K562 (cell line): ENCODE results near the gene TMEM266. TPM values are rescaled to one million over a fixed set of nuclear protein-coding genes. Genes with fewer than 3 reads are reported as not detected.

ENCODE experiments used
- ATAC-seq: fragments of 200-7000 bp; cut with Tn5 transposase; 3 replicates; pipeline ENCODE4 v1.9.1; 2020; ENCODE audit warnings: moderate library complexity
- BruUV-seq: library from RNA; stranded (reverse); fragments of 400-500 nt; replicated peaks from 2 replicates; lab custom pipeline; 2021; lab: Mats Ljungman, UMichigan
- CTCF ChIA-PET: fragments of 300-600 bp; formaldehyde crosslinking; extraction: SDS; loops from one replicate; lab custom pipeline; 2021; ENCODE audit warnings: low intra/inter-chr PET ratio; lab: Yijun Ruan, JAX
- POLR2A ChIA-PET: fragments of 300-600, 350-650 bp; sonication (Branson Sonifier 250); formaldehyde crosslinking; extraction: SDS; loops from one replicate; lab custom pipeline; 2021; ENCODE audit warnings: antibody characterized with exemption, inconsistent platforms; lab: Yijun Ruan, JAX
- DNase-seq, 4 experiments: peaks; one replicate each; pipeline versions ENCODE4 v3.0.0 to v3.0.0-alpha.2; 2011 to 2018; ENCODE audit warnings: low spot score in 3 of 4, mixed read lengths in 3 of 4; ENCODE audit errors: extremely low read depth in 1 of 4
- FAIRE-seq: peaks from 2 replicates; lab custom pipeline; 2011; peaks lifted over from hg19 to GRCh38; lab: Jason Lieb, UNC
- H2AFZ ChIP-seq: 2 replicates; pipeline ENCODE4 v1.6.0; 2011; ENCODE audit warnings: low read depth, low read length, control low read depth, inconsistent platforms
- H3K27ac ChIP-seq: fragments of 200-600 bp; 3 replicates; pipeline ENCODE4 v1.8.0; 2011; ENCODE audit warnings: low read depth, mild to moderate bottlenecking, control low read depth, inconsistent platforms, low read length, moderate library complexity, mixed read lengths; ENCODE audit errors: extremely low read depth
- H3K27me3 ChIP-seq, 2 experiments: fragments of 300-600 bp in 1 of 2; 2 replicates in 1 of 2; 3 replicates in 1 of 2; pipeline versions ENCODE4 v1.6.0 to v1.8.0; 2011; ENCODE audit warnings: inconsistent platforms in 2 of 2, low read length in 2 of 2, mild to moderate bottlenecking in 1 of 2, mixed read lengths in 1 of 2, moderate library complexity in 1 of 2; ENCODE audit not compliant: control insufficient read depth in 2 of 2, insufficient read depth in 2 of 2
- H3K36me3 ChIP-seq: fragments of 300-600 bp; 3 replicates; pipeline ENCODE4 v1.8.0; 2011; ENCODE audit warnings: mild to moderate bottlenecking, low read length, inconsistent platforms; ENCODE audit not compliant: control insufficient read depth, insufficient read depth
- H3K4me1 ChIP-seq, 2 experiments: fragments of 200-600 bp in 1 of 2; replicated peaks in 1 of 2; 2 replicates in 1 of 2; 3 replicates in 1 of 2; pipeline versions ENCODE4 v1.5.1 to v1.8.0; 2011; ENCODE audit warnings: inconsistent platforms in 2 of 2, low read length in 2 of 2, mild to moderate bottlenecking in 1 of 2, mixed read lengths in 1 of 2, moderate library complexity in 1 of 2; ENCODE audit not compliant: control insufficient read depth in 2 of 2, insufficient read depth in 2 of 2
- H3K4me2 ChIP-seq: 2 replicates; pipeline ENCODE4 v1.6.1; 2011; ENCODE audit warnings: low read length, control low read depth, inconsistent platforms, mixed read lengths; ENCODE audit not compliant: insufficient read depth
- H3K4me3 ChIP-seq: fragments of 200-600 bp; sonication (generic), shearing (Covaris generic); 2 replicates; pipeline ENCODE4 v1.5.1; 2016; ENCODE audit warnings: control low read depth, inconsistent platforms
- H3K79me2 ChIP-seq: fragments of 200-600 bp; 3 replicates; pipeline ENCODE4 v1.8.0; 2011; ENCODE audit warnings: low read length, inconsistent platforms; ENCODE audit not compliant: control insufficient read depth, insufficient read depth
- H3K9ac ChIP-seq, 2 experiments: 2 replicates each; pipeline versions ENCODE4 v1.6.0 to v1.6.1; 2011; ENCODE audit warnings: low read depth in 2 of 2, low read length in 2 of 2, control low read depth in 1 of 2, inconsistent platforms in 1 of 2, mild to moderate bottlenecking in 1 of 2, mixed read lengths in 1 of 2; ENCODE audit not compliant: insufficient read depth in 1 of 2
- H3K9me1 ChIP-seq: one replicate; pipeline ENCODE4 v1.6.0; 2011; ENCODE audit warnings: inconsistent platforms, mild to moderate bottlenecking, low read length, moderate library complexity; ENCODE audit not compliant: control insufficient read depth, insufficient read depth
- H3K9me3 ChIP-seq: replicated peaks from 2 replicates; pipeline ENCODE4 v1.5.1; 2011; ENCODE audit warnings: low read depth, low read length, inconsistent platforms; ENCODE audit not compliant: control insufficient read depth, insufficient read depth
- H4K20me1 ChIP-seq: replicated peaks from 2 replicates; pipeline ENCODE4 v1.6.1; 2011; ENCODE audit warnings: low read length, inconsistent platforms, mixed read lengths; ENCODE audit not compliant: control insufficient read depth, insufficient read depth
- CBX8 ChIP-seq: fragments of 200-600 bp; sonication (generic); IDR thresholded peaks from 2 replicates; pipeline ENCODE4 v1.6.1; 2012; ENCODE audit warnings: borderline replicate concordance, mixed run types, low read depth, mild to moderate bottlenecking, moderate library complexity, mixed read lengths, low read length, control low read depth, inconsistent platforms; ENCODE audit not compliant: poor library complexity, severe bottlenecking; ENCODE audit errors: extremely low read depth
- EGR1 ChIP-seq: fragments of 450-650 bp; conservative IDR thresholded peaks from 2 replicates; pipeline ENCODE4 v1.6.1; 2017; ENCODE audit warnings: mild to moderate bottlenecking
- ERF ChIP-seq: fragments of 450-650 bp; formaldehyde crosslinking; IDR thresholded peaks from 2 replicates; pipeline ENCODE4 v1.4.0; 2020; ENCODE audit warnings: mild to moderate bottlenecking, mixed read lengths
- HIVEP1 ChIP-seq: fragments of 250-450 bp; sonication (Bioruptor Pico); IDR thresholded peaks from 2 replicates; pipeline ENCODE4 v1.4.0; 2020; ENCODE audit warnings: mild to moderate bottlenecking
- MEF2D ChIP-seq: conservative IDR thresholded peaks from 2 replicates; pipeline ENCODE4 v1.6.1; 2016; ENCODE audit warnings: low read depth, missing genetic modification characterization, missing compliant biosample characterization
- MNT ChIP-seq, 2 experiments: fragments of 450-650 bp; conservative IDR thresholded peaks; 2 replicates each; pipeline ENCODE4 v1.6.1; 2017; ENCODE audit warnings: mild to moderate bottlenecking in 2 of 2, moderate library complexity in 2 of 2
- NFRKB ChIP-seq: fragments of 450-650 bp; IDR thresholded peaks from 2 replicates; pipeline ENCODE4 v1.6.1; 2016; ENCODE audit warnings: low read depth
- POLR2B ChIP-seq: fragments of 450-650 bp; IDR thresholded peaks from 2 replicates; pipeline ENCODE4 v1.6.1; 2018; ENCODE audit warnings: low read depth; ENCODE audit not compliant: partially characterized antibody
- RBFOX2 ChIP-seq: fragments of 200-400 bp; formaldehyde crosslinking; IDR thresholded peaks from 2 replicates; pipeline ENCODE4 v1.6.1; 2017; ENCODE audit warnings: low read depth, mild to moderate bottlenecking, low read length, moderate library complexity
- RCOR1 ChIP-seq, 2 experiments: IDR thresholded peaks; 2 replicates each; pipeline ENCODE4 v1.6.1; 2012; ENCODE audit warnings: low read depth in 2 of 2, low read length in 2 of 2, borderline replicate concordance in 1 of 2, improper control_type of control experiment in 1 of 2
- SIN3B ChIP-seq: fragments of 450-650 bp; IDR thresholded peaks from 2 replicates; pipeline ENCODE4 v1.6.1; 2017; ENCODE audit warnings: low read depth, mild to moderate bottlenecking, moderate library complexity
- STAT6 ChIP-seq: sonication (generic); formaldehyde crosslinking; IDR thresholded peaks from 2 replicates; pipeline ENCODE4 v1.8.1; 2023; ENCODE audit warnings: mild to moderate bottlenecking, missing genetic modification reagents
- XRCC5 ChIP-seq: fragments of 200-400 bp; formaldehyde crosslinking; IDR thresholded peaks from 2 replicates; pipeline ENCODE4 v1.6.1; 2017; ENCODE audit warnings: low read depth, mild to moderate bottlenecking, low read length
- ZNF143 ChIP-seq: sonication (generic); formaldehyde crosslinking; IDR thresholded peaks from 2 replicates; pipeline ENCODE4 v1.9.0; 2022; ENCODE audit warnings: mild to moderate bottlenecking, missing genetic modification reagents
- ZNF589 ChIP-seq: fragments of 200-800 bp; sonication (Bioruptor generic); IDR thresholded peaks from 2 replicates; pipeline ENCODE4 v1.6.1; 2016; ENCODE audit warnings: low read depth, missing genetic modification characterization, missing compliant biosample characterization
- WGBS: fragments of 100-300 bp; shearing (Covaris generic); methylation state at CpG from one replicate; pipeline ENCODE4 v1.1.6; 2016; ENCODE audit warnings: low coverage, mixed read lengths; ENCODE audit not compliant: insufficient coverage; ENCODE audit errors: missing lambda C conversion rate; 5-methylcytosine and 5-hydroxymethylcytosine counted together
- in situ Hi-C: fragments of 300-500 bp; cut with MboI; formaldehyde crosslinking; loops from 4 replicates; pipeline ENCODE4 v1.15.0; 2018; ENCODE audit warnings: inconsistent platforms, mixed read lengths
- intact Hi-C: fragments of 100-400 bp; cut with micrococcal nuclease; formaldehyde crosslinking; loops from 2 replicates; pipeline ENCODE4 v1.14.2; 2022
- polyA plus RNA-seq, 8 experiments: library from polyadenylated mRNA; depleted of rRNA in 4 of 8; stranded (reverse) in 5 of 8; unstranded in 3 of 8; fragments of >200 nt; fragmentation: Nextera tagmentation in 2 of 8; fragmentation: Illumina TruSeq in 1 of 8; extraction: Ambion mirVana in 2 of 8; extraction: Trizol in 1 of 8; gene quantifications; 2 replicates each; pipeline versions ENCODE4 v1.2.1 to v1.2.3, GENCODE V29; 2011 to 2014; ENCODE audit warnings: inconsistent platforms in 1 of 8, missing spikeins in 1 of 8
- total RNA-seq, 7 experiments: library from RNA; depleted of rRNA in 6 of 7; stranded (reverse); fragments of >200 nt in 6 of 7; fragmentation: Illumina TruSeq in 2 of 7; extraction: Trizol in 2 of 7; gene quantifications; 2 replicates each; pipeline versions ENCODE4 v1.2.1 to v1.2.3, GENCODE V29; 2011 to 2021; ENCODE audit warnings: low replicate concordance in 1 of 7

Gene TMEM266
- total and polyA plus RNA-seq, 9 of the 15 experiments (the other 6 are each of a cell fraction or from before 2014, with no cell fraction given) = not detected

GRCh38 chr15:76204916-76205460 is 145.2 kb downstream of the TMEM266 start:
- Histone ChIP-seq H3K9me1 (peaks cover 4% of the 10 kb centered on the region), H3K4me2 (no peak overlapping the region), H3K9me3 (no peaks in the 10 kb centered on the region), H3K27ac (no peak overlapping the region), H2AFZ (no peak overlapping the region), H3K79me2 (no peaks in the 10 kb centered on the region), H3K36me3 (peaks cover 26% of the 10 kb centered on the region; the same call in 2 of the 3 replicates), H3K27me3 (no peaks in the 10 kb centered on the region), H3K4me1 (peaks cover 0 to 4% of the 10 kb centered on the region in 2 experiments; a peak in 1 of 5 replicates), H3K9ac (no peak overlapping the region), H4K20me1 (no peaks in the 10 kb centered on the region; the same call in 1 of the 2 replicates), H3K4me3 (no peak overlapping the region)
- ATAC-seq (no peak), FAIRE-seq (no peak), DNase-seq (no peak)
- ChIA-PET POLR2A (no interaction called here), CTCF (no interaction called here)
- TF ChIP-seq CBX8 = no peak
- TF ChIP-seq ERF (CRISPR knock-in tag) = no peak
- TF ChIP-seq HIVEP1 (CRISPR knock-in tag) = no peak
- TF ChIP-seq POLR2B = no peak
- TF ChIP-seq XRCC5 = no peak
- no peak for TF ChIP-seq ZNF143 (CRISPR knock-in tag)
- no peak for TF ChIP-seq RCOR1 (IDR thresholded peaks at IDR 0.05; ENCODE audit: borderline replicate concordance in 1 of 2, low read depth in 2 of 2, low read length in 2 of 2)
- no peak for TF ChIP-seq ZNF589 (CRISPR knock-in tag)
- TF ChIP-seq MEF2D (tag) = no peak
- no peak for TF ChIP-seq NFRKB
- TF ChIP-seq MNT (conservative IDR thresholded peaks at IDR 0.05) = no peak
- TF ChIP-seq RBFOX2 = no peak
- no peak for TF ChIP-seq EGR1
- TF ChIP-seq STAT6 (CRISPR knock-in tag) = no peak
- no peak for TF ChIP-seq SIN3B
- 88% methylated on average over 8 of the region's 11 CpGs for WGBS
- BruUV-seq = no TSS peak
- intact Hi-C loops (no loop called here), in situ Hi-C loops (no loop called here)
